Naive thymus-derived CD4-positive, alpha-beta T cell (primary cell): ENCODE data around the gene TMEM31. TPM values are rescaled to one million over a fixed set of nuclear protein-coding genes. Genes with fewer than 3 reads are reported as not detected.

ENCODE experiments used
- ATAC-seq: fragments of 150-1000 bp; cut with Tn5 transposase; 2 replicates; pipeline ENCODE4 v1.10.0; 2021; ENCODE audit warnings: mild to moderate bottlenecking, moderate library complexity
- CTCF ChIA-PET: fragments of 350-600 bp; sonication (Branson Sonifier 250); formaldehyde crosslinking; loops from one replicate; lab custom pipeline; 2021; ENCODE audit warnings: antibody characterized with exemption; lab: Charles Lee
- POLR2A ChIA-PET: fragments of 350-600 bp; sonication (Branson Sonifier 250); formaldehyde crosslinking; loops from one replicate; lab custom pipeline; 2021; ENCODE audit warnings: antibody characterized with exemption, inconsistent platforms; lab: Charles Lee
- DNase-seq, 9 donors: peaks; one replicate each; pipeline versions ENCODE4 v3.0.0 to v3.0.0-alpha.2; 2020 to 2022; ENCODE audit warnings: mixed read lengths in 1 of 9
- H3K27ac ChIP-seq: one replicate; pipeline ENCODE4 v1.7.0; 2013; ENCODE audit warnings: mild to moderate bottlenecking, low read depth, low read length, moderate library complexity
- H3K27me3 ChIP-seq, 2 donors: one replicate each; pipeline ENCODE4 v1.7.0; 2013; ENCODE audit warnings: low read length in 2 of 2, mild to moderate bottlenecking in 2 of 2, moderate library complexity in 2 of 2; ENCODE audit not compliant: control insufficient read depth in 2 of 2, insufficient read depth in 2 of 2
- H3K36me3 ChIP-seq, 3 experiments: 1 replicate in 2 of 3; 2 replicates in 1 of 3; pipeline ENCODE4 v1.7.0; 2013; ENCODE audit warnings: low read length in 3 of 3, mild to moderate bottlenecking in 3 of 3, moderate library complexity in 1 of 3; ENCODE audit not compliant: insufficient read depth in 3 of 3, control insufficient read depth in 2 of 3
- H3K4me1 ChIP-seq, 2 donors: one replicate each; pipeline ENCODE4 v1.7.0; 2013; ENCODE audit warnings: low read length in 2 of 2, mild to moderate bottlenecking in 2 of 2, moderate library complexity in 1 of 2; ENCODE audit not compliant: control insufficient read depth in 2 of 2, insufficient read depth in 2 of 2
- H3K4me3 ChIP-seq: 2 replicates; pipeline ENCODE4 v1.7.0; 2013; ENCODE audit warnings: mild to moderate bottlenecking, low read length
- H3K9me3 ChIP-seq, 3 experiments: 1 replicate in 2 of 3; 2 replicates in 1 of 3; pipeline ENCODE4 v1.7.0; 2013; ENCODE audit warnings: low read length in 3 of 3; ENCODE audit not compliant: control insufficient read depth in 2 of 3
- H3K27ac Mint-ChIP-seq, 9 donors: one replicate each; pipeline ENCODE4 v1.8.0; 2020 to 2022; ENCODE audit warnings: mixed read lengths in 9 of 9, mild to moderate bottlenecking in 8 of 9, moderate library complexity in 5 of 9, inconsistent platforms in 2 of 9
- H3K27me3 Mint-ChIP-seq, 5 donors: one replicate each; pipeline ENCODE4 v1.8.0; 2021 to 2022; ENCODE audit warnings: mixed read lengths in 5 of 5, mild to moderate bottlenecking in 1 of 5
- H3K36me3 Mint-ChIP-seq, 5 donors: one replicate each; pipeline ENCODE4 v1.8.0; 2020 to 2022; ENCODE audit warnings: mixed read lengths in 5 of 5, mild to moderate bottlenecking in 3 of 5, inconsistent platforms in 1 of 5
- H3K4me1 Mint-ChIP-seq, 7 donors: one replicate each; pipeline ENCODE4 v1.8.0; 2020 to 2022; ENCODE audit warnings: mixed read lengths in 7 of 7, mild to moderate bottlenecking in 3 of 7, inconsistent platforms in 1 of 7
- H3K4me3 Mint-ChIP-seq, 10 donors: one replicate each; pipeline ENCODE4 v1.8.0; 2020 to 2022; ENCODE audit warnings: mild to moderate bottlenecking in 10 of 10, mixed read lengths in 10 of 10, moderate library complexity in 6 of 10, inconsistent platforms in 2 of 10
- H3K9me3 Mint-ChIP-seq, 11 donors: one replicate each; pipeline ENCODE4 v1.8.0; 2020 to 2022; ENCODE audit warnings: mixed read lengths in 11 of 11, mild to moderate bottlenecking in 4 of 11, inconsistent platforms in 1 of 11, moderate library complexity in 1 of 11
- intact Hi-C, 2 donors: fragments of 100-400 bp; cut with micrococcal nuclease; formaldehyde crosslinking; loops; one replicate each; pipeline ENCODE4 v1.15.1; 2023
- polyA plus RNA-seq, 2 donors: library from polyadenylated mRNA; unstranded; fragments of 300-500 nt; fragmentation: Illumina TruSeq; gene quantifications; one replicate each; pipeline ENCODE4 v1.2.3, GENCODE V29; 2021
- total RNA-seq, 6 experiments: library from RNA in 5 of 6; stranded (reverse) in 5 of 6; gene quantifications; 1 replicate in 5 of 6; 2 replicates in 1 of 6; pipeline ENCODE4 v1.2.3 and lab custom pipeline; 2021 to 2026

TMEM31 gene
- total RNA-seq, result not detected
- polyA plus RNA-seq, result not detected
- not detected for total RNA-seq (lab: John Stamatoyannopoulos, UW)

- Histone ChIP-seq H3K27ac (no peak within 1 kb of the TSS), H3K4me3 (no peak within 1 kb of the TSS), H3K27me3 (no peaks in the 10 kb centered on the region), H3K4me1 (no peaks in the 10 kb centered on the region), H3K9me3 (no peaks in the 10 kb centered on the region), H3K36me3 (no peaks in the 10 kb centered on the region)
- POLR2A ChIA-PET, result interaction anchor here (0.9 kb wide), 1 partner anchor 237 kb away, joined by 3 read pairs; no protein-coding TSS in a partner anchor
- ATAC-seq, result no peak
- intact Hi-C loops, result loop anchor here (1.0 to 5.0 kb wide), 4 partner anchors 22 to 177 kb away; no protein-coding TSS in a partner anchor
- no peak within 1 kb of the TSS for H3K4me3 Mint-ChIP-seq
- H3K4me1 Mint-ChIP-seq, result peaks cover 0 to 3% (median 0%) of the 10 kb centered on the region in 7 donors
- no peaks in the 10 kb centered on the region for H3K9me3 Mint-ChIP-seq
- H3K27ac Mint-ChIP-seq, result no peak within 1 kb of the TSS
- CTCF ChIA-PET, result interaction anchor here (0.6 to 0.7 kb wide), 3 partner anchors 170 to 500 kb away, joined by 3 to 5 read pairs (median 5); no protein-coding TSS in a partner anchor
- DNase-seq, result no peak
- H3K36me3 Mint-ChIP-seq, result no peaks in the 10 kb centered on the region
- H3K27me3 Mint-ChIP-seq, result peaks cover 0 to 3% (median 0%) of the 10 kb centered on the region in 5 donors
These were observed at the start of gene TMEM31 for GRCh38 chrX:103710609-103711008. TSS of gene TMEM31 (plus strand) at chrX:103710909. CDS start at chrX:103712259, 1,350 bp downstream.

GRCh38 chrX:103663981-103664762 is 46.5 kb upstream of the TMEM31 start:
- Histone ChIP-seq H3K27ac (no peak overlapping the region), H3K9me3 (no peaks in the 10 kb centered on the region), H3K36me3 (no peaks in the 10 kb centered on the region), H3K4me3 (no peak overlapping the region), H3K27me3 (no peaks in the 10 kb centered on the region), H3K4me1 (no peaks in the 10 kb centered on the region)
- CTCF ChIA-PET, result no interaction called here
- ATAC-seq (no peak), DNase-seq (no peak)
- Mint-ChIP-seq H3K36me3 (no peaks in the 10 kb centered on the region), H3K27ac (no peak overlapping the region), H3K4me3 (no peak overlapping the region), H3K9me3 (peaks cover 0 to 2% (median 0%) of the 10 kb centered on the region in 11 donors), H3K4me1 (peaks cover 0 to 8% (median 0%) of the 10 kb centered on the region in 7 donors), H3K27me3 (peaks cover 0 to 33% (median 7%) of the 10 kb centered on the region in 5 donors)
- intact Hi-C loops, result no loop called here
- POLR2A ChIA-PET, result no interaction called here

GRCh38 chrX:103666202-103667107 is 44.3 kb upstream of the TMEM31 start:
- Mint-ChIP-seq H3K4me1 (peaks cover 0 to 8% (median 0%) of the 10 kb centered on the region in 7 donors), H3K4me3 (no peak overlapping the region), H3K36me3 (no peaks in the 10 kb centered on the region), H3K9me3 (peaks cover 0 to 1% (median 0%) of the 10 kb centered on the region in 11 donors), H3K27me3 (peaks cover 0 to 29% (median 7%) of the 10 kb centered on the region in 5 donors), H3K27ac (no peak overlapping the region)
- no peak for DNase-seq
- intact Hi-C loops, result no loop called here
- ChIA-PET POLR2A (no interaction called here), CTCF (no interaction called here)
- H3K9me3 ChIP-seq, result no peaks in the 10 kb centered on the region
- no peak for ATAC-seq
- no peaks in the 10 kb centered on the region for H3K4me1 ChIP-seq
- H3K27ac ChIP-seq, result no peak overlapping the region
- no peak overlapping the region for H3K4me3 ChIP-seq
- no peaks in the 10 kb centered on the region for H3K36me3 ChIP-seq
- H3K27me3 ChIP-seq, result no peaks in the 10 kb centered on the region

- Histone ChIP-seq H3K27ac (no peak overlapping the region), H3K4me3 (no peak overlapping the region), H3K36me3 (no peaks in the 10 kb centered on the region), H3K4me1 (no peaks in the 10 kb centered on the region), H3K27me3 (no peaks in the 10 kb centered on the region), H3K9me3 (no peaks in the 10 kb centered on the region)
- Mint-ChIP-seq H3K9me3 (no peaks in the 10 kb centered on the region), H3K36me3 (no peaks in the 10 kb centered on the region), H3K27ac (no peak overlapping the region), H3K4me1 (no peaks in the 10 kb centered on the region), H3K27me3 (peaks cover 0 to 13% (median 0%) of the 10 kb centered on the region in 5 donors), H3K4me3 (no peak overlapping the region)
- DNase-seq (no peak), ATAC-seq (no peak)
- CTCF ChIA-PET, result no interaction called here
- intact Hi-C loops, result no loop called here
- POLR2A ChIA-PET, result no interaction called here
These were observed 41.0 kb upstream of the TMEM31 start for GRCh38 chrX:103669745-103670144.

- no peak overlapping the region for H3K4me3 Mint-ChIP-seq
These were observed 35.9 kb upstream of the TMEM31 start for GRCh38 chrX:103674531-103675454.

More at GRCh38 chrX:103674531-103675454, 35.9 kb upstream of the TMEM31 start:
- no peak for DNase-seq
- no peaks in the 10 kb centered on the region for H3K27me3 Mint-ChIP-seq
- peaks cover 0 to 15% (median 0%) of the 10 kb centered on the region in 7 donors for H3K4me1 Mint-ChIP-seq
- Histone ChIP-seq H3K4me1 (no peaks in the 10 kb centered on the region), H3K27ac (no peak overlapping the region), H3K27me3 (no peaks in the 10 kb centered on the region), H3K36me3 (peaks cover 0 to 11% (median 4%) of the 10 kb centered on the region in 3 experiments), H3K9me3 (no peaks in the 10 kb centered on the region), H3K4me3 (no peak overlapping the region)
- POLR2A ChIA-PET, result no interaction called here
- intact Hi-C loops, result no loop called here
- no peaks in the 10 kb centered on the region for H3K9me3 Mint-ChIP-seq
- CTCF ChIA-PET, result no interaction called here
- peak overlapping the region in 1 of 9 donors; percentile 28 for H3K27ac Mint-ChIP-seq
- peaks cover 5 to 17% (median 10%) of the 10 kb centered on the region in 5 donors for H3K36me3 Mint-ChIP-seq
- peak; percentile 22 for ATAC-seq
